Fibroblast of peridontal ligament (primary cell): ENCODE measurements around the gene TNFRSF4.

Experiments
- DNase-seq: peaks from one replicate; pipeline ENCODE4 v3.0.0-alpha.2; 2010; ENCODE audit errors: extremely low read depth

Gene TNFRSF4

DNA sequence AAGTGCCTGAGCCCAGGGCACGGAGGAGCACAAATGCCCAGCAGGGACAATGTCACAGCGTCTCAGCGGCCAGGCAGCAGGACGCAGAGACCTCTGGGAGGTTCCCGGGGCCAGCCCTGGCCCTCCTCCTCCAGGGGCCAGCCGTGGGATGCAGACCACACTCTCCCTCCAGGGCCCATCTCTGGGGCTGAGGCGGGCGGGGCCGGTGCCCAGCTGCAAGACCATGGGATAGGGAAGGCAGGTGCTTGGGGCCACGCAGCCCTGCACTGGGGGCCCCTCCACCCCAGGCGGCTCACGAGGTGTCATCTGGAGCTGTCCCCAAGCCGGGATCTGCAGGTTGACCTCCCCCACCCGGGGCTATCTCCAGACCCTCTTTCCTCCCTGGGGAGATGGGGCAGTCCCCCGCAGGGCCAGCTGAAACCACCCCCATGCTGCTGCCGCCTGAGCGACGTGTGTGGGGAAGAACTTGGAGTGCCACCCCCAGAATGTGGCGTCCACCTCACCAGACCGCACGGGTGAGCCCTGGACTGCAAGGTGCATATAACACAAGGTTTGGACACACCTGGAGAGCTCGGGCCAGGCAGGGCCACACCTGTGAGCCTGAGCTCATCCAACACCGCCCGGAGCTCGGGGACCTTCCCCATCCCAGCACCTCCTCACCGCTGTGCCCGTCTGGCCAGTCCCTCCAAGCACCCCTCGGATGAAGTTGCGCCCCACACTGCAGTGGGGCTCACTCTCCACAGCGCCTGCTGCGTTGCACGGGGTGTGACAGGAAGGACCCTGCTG is 44.3 kb downstream of the TNFRSF4 start:
- DNase-seq = no peak

DNA sequence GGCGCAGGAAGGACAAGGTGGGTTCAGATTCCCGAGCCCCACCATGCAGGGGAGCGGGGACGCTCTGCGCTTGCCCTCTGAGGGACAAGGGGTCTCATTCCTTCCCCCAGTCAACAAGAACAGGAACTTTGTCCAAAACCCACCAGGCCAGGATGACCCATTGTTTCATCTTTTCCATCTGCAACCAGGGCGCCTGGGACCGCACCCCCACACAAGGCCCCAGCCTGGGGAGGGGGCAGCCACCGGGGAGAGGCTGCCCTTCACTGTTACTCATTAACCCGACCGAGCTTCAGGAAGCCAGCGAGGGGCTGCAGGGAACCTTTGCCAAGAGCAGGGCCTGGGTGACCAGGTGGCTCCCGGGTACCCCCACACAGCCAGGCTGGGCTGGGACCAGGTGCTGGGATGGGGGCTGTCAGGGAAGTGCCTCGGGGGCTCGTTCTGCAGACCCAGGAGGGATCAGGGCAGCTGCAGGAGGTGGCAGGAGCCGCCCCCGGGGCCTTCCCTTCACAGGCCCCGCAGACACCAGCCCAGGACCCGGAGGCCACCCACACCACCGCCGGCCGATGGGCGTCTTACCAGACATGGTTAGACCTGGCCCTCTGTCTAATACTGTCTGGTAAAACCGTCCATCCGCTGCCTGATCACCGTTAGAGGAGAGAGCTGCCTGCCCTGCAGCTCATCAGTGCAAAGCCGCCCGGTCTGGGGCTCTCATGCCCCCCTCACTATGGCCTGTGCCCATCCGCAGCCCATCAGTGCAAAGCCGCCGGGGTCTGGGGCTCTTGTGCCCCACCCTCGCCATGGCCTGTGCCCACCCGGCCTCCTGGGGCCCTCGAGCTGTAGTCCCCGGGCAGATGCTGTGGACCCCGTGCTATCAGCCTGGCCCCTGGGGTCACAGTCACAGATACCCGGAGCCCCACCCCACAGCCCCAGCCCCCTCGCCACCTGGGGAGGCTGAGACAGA is 45.2 kb downstream of the TNFRSF4 start:
- no peak for DNase-seq

DNA sequence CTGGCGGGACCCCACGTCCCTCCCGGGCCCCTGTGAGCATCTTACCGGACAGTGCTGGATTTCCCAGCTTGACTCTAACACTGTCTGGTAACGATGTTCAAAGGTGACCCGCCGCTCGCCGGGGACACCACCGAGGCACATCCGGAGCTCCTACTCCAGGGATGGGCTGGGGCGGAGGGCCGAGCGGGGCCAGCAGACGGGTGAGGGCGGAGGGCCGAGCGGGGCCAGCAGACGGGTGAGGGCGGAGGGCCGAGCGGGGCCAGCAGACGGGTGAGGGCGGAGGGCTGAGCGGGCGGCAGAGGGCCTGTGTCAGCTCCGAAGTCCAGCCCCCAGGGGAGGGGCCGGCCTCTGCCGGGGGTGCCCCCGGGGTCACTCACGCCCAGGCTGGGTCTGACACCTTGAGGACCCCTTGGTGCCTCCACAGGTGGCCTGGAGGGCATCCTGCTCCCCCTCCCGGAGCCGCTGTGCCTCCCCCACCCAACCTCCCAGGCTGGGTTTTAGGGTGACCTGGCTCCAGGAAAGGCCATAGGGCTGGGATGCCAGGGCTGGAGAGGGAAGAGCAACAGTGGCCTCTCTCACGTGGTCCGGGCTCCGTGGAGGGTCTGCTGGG is 46.0 kb downstream of the TNFRSF4 start:
- no peak for DNase-seq

DNA sequence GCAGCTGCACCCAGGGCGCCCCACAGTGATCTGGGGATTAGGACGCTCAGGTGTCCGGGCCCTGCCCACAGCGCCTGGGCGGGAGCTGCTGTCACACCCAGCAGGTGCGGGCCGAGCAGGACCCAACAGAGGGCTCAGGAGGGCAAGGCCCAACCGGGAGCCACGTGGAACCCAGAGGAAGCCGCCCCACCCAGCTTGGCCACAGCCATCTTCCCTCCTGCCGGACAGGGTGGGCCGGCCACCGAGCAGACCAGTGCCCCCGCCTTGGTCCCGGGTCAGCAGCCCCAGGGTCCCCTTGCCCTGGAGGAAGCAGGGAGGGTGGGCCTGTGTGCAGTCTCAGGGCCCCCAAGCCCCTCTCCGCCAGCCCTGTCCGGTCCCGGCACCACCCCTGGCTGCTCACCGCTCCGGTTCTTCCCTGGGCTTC is 46.5 kb downstream of the TNFRSF4 start:
- no peak for DNase-seq

DNA sequence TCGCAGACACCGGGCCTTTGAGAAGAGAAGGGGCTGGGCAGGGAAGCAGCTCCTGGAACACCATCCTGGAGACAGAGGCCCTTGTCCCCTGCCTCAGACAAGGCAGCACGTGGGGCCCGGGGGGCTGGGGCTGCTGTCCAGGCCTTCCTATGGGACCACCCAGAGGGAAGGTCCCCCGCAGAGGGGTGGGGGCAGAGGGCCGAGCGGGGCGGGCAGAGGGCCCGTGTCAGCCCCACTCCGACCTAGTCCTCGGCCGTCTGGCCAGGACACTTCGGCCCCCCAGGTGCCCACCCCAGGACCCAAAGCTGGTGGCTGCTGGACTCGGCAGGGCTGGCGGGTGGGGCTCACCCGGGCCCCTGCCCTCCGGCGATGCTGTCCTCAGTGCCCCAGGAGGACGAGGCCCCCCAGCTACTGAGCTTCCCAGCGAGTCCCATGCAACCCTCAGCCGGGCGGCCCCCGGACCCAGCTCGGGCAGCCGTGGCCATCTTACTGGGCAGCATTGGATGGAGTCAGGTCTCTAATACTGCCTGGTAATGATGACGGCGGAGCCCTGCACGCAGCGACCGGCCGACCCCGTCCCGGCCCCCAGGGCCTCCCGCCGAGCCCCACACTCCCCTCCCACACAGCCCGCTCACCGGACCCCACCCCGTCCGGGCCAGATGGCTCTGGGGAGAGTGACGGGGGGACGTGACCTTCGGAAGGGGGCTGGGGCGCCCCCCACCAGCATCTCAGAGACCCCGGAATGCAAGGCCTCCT is 47.1 kb downstream of the TNFRSF4 start:
- DNase-seq = no peak

DNA sequence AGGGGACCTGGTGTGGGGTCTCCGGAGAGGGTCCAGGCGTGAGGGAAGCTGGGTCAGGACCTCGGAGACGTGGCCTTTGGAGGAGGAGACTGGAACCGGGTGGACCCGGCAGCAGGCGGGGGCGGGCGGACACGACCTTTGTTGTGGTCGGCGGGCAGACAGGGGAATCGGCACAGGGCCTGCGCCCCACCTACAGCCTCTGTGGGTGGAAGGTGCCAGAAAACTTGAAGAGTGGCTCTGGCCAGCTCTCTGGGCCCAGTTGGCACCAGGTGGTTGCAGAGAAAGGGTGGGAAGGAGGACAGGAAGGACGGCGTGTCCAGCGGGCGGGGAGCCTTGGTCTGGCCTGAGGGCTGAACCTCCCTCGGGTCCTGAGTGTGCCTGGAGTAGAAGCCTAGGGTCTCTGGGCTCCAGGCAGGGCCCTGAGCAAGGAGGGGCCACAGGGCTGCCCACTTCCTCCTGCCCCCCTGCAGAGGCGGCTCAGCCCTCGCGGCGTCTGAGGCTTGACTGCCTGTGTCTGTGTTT is 48.0 kb downstream of the TNFRSF4 start:
- DNase-seq = no peak

DNA sequence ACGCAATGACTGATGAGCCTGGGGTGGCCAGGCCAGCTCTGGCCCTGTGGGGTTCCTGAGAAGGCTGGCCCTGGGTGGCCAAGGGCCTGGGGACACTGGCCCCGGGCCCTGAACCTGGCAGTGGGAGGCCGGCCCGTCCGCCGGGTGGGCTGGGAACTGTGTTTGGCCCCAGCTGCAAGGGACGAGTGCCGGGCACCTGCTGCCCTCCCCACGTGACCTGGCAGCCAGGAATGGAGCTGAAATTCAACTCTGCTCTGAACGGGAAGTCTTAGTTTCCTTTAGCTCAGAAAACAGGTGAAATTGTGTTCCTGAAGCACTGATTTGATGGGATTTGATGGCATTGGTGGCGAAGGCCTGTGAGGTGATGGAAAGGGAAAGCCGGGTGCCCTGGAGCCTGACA is 48.5 kb downstream of the TNFRSF4 start:
- DNase-seq = no peak

DNA sequence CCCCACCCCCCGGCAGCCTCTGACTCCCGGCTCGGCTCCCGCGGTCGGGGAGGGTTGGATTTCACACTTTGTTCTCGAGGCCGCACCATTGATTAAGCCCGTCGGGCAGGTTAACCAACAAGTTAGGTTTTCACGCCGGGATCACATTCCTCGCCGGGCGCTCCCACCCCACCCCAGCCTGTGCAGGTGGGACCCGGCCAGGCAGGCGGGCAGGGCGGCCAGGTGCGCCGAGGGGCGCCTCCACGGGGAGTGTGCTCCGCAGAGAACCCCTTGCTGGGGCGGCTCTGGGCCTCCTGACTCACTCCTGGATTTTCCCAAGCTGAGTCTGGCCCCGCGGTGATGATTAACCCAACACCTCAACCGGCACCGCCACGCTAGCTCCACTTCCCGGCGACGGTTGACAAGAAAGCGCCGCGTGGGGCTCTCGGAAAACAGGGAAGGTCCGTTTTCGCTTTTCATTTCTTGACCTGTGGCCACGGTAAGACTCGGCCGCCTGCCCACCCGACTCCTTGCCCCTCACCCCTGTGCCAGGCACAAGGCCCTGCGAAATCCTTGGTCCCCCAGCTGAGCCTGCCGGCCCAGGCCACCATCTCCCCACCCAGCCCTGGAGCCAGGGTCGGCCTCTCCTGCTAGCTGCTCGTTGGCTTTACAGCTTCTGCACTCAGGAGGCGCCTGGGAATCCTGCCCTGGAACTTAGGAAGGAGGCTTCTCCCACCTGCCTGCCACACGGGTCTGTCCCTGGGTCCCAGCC is 49.1 kb downstream of the TNFRSF4 start:
- DNase-seq = no peak

DNA sequence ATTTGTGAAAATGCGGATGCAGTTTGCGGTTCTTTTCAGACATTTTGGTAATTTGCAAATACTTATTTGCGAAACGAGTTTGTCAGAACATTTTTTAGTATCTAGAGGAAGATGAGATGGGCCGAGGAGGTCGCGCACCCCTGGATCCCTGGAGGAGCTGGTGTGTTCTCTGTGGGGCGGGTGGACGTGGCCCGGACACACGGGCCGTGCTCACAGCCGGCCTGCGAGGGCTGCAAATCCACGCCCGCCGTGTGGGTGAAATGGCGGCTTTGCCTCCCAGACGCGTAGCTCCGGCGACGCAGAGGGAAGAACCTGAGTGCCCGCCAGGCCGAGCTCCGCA is 49.6 kb downstream of the TNFRSF4 start:
- no peak for DNase-seq

DNA sequence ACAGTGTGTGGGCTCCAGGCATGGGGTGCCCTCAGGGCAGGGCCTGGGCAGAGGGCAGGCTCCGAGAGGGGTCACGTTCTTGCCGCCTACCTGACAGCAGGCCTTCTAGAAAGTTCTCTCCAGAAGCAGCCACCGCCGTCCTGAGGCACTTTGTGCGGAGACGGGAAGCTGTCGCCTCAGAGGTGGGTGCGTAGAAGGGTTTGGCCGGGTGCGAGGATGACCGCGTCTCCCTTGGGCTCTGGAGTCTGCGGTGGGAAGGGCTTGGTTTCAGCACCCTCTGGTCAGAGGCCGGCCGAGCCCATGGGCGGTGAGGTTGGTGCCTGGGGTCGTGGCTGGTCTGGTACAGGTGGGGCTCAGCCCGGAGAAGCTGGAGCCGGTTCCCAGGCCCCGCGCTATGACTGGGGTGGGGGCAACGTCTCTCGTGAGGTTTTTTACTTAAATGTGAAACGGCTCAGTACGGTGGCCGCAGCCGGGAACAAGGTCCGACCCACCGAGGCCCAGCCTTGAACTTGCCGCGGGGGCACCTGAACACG is 50.3 kb downstream of the TNFRSF4 start:
- no peak for DNase-seq

DNA sequence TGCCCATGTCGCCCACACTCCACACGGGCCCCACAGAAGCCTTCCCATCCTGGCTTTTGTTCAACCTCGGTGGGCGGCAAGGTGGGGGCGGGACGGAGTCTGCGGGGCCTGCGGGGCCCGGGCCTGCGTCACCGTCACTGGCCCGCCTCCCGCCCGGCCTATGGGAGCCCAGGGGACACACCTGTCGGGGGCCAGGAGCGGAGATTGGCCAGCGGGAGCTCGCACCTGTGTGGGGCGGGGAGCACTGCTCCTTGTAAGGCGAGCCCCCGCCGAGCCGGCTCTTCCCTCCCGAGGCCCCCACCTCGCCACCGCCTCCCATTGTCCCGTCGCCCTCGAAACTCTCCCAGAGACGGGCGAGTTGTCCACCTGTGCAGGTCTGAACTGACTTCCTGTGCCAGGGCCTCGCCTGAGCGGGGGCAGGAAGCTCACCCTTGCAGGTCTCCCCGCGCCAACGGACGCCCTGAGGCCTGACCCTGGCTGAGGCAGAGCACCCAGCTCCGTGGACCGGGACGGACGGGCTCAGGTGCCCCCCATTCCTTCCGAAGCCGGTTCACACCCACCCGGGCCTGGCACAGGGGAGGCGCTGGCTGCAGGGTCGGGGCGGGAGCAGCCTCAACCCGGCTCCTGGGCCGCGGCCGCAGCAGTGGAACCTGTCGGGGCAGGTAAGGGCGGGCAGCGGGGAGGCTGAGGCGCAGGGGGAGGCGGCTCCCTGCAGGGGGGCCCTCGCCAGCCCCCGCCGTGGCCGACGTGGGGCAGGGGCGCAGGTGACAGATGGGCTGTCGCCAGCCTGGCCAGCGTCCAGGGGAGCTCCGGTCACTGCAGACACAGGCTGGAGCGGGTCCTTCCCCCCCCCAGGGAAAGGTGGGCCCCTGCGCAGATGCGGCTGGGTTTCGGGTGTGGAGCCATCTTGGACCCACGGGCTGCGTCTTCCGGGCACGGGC is 51.1 kb downstream of the TNFRSF4 start:
- DNase-seq = no peak

DNA sequence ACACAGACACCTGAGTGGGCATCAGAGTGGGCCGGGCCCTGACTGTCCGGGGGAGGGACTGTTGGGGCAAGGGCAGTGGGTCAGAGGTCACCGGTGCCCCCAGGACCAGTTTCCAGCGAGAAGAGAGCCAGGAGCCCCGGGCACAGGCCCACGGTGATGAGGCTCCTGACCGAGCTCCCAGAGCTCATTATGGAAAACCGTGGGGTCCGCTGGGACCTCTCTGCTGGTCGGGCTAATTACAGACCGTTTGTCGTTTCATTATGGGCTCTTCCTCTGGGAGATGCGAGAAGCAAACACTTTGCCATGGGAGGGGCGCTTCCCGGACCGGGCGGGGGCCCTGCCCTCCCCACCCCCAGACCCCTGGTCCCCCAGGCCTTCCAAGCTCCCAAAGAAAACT is 52.3 kb downstream of the TNFRSF4 start:
- DNase-seq = no peak
